Activated CD8-positive, alpha-beta T cell treated with anti-CD3 and anti-CD28 coated beads, Interleukin-2, amount 10 ng/mL, durations not matched to agents 7 days and 5 days (primary cell): Measurements from ENCODE around the gene PAXIP1. TPM values are rescaled to one million over a fixed set of nuclear protein-coding genes. Genes with fewer than 3 reads are reported as not detected.
A peak's percentile ranks its signal among the peaks of the same experiment; 100 is the strongest.

Experiments used
- ATAC-seq: fragments of 150-1000 bp; cut with Tn5 transposase; one replicate; pipeline ENCODE4 v1.10.0; 2021; ENCODE audit warnings: moderate library complexity
- CTCF ChIA-PET: fragments of 350-600 bp; sonication (Branson Sonifier 250); formaldehyde crosslinking; loops from one replicate; lab custom pipeline; 2021; ENCODE audit warnings: antibody characterized with exemption; lab: Charles Lee
- POLR2A ChIA-PET: fragments of 350-600 bp; sonication (Branson Sonifier 250); formaldehyde crosslinking; loops from one replicate; lab custom pipeline; 2021; ENCODE audit warnings: antibody characterized with exemption; lab: Charles Lee
- DNase-seq: peaks from one replicate; pipeline ENCODE4 v3.0.0-alpha.2; 2020
- H3K27ac Mint-ChIP-seq: one replicate; pipeline ENCODE4 v1.8.0; 2021; ENCODE audit warnings: mild to moderate bottlenecking, mixed read lengths
- H3K27me3 Mint-ChIP-seq: one replicate; pipeline ENCODE4 v1.8.0; 2021; ENCODE audit warnings: low read depth, mixed read lengths
- H3K36me3 Mint-ChIP-seq: one replicate; pipeline ENCODE4 v1.8.0; 2021; ENCODE audit warnings: low read depth, mixed read lengths
- H3K4me1 Mint-ChIP-seq: one replicate; pipeline ENCODE4 v1.8.0; 2021; ENCODE audit warnings: low read depth, mixed read lengths
- H3K4me3 Mint-ChIP-seq: one replicate; pipeline ENCODE4 v1.8.0; 2021; ENCODE audit warnings: mild to moderate bottlenecking, mixed read lengths
- H3K9me3 Mint-ChIP-seq: one replicate; pipeline ENCODE4 v1.8.0; 2022; ENCODE audit warnings: mixed read lengths; ENCODE audit not compliant: insufficient read depth
- total RNA-seq, 2 experiments: library from RNA; stranded (reverse); gene quantifications; one replicate each; pipeline ENCODE4 v1.2.3, GENCODE V29; 2021

PAXIP1 gene
- total RNA-seq, 2 experiments from 2014 or later: 33.2 to 34.5 TPM

DNA sequence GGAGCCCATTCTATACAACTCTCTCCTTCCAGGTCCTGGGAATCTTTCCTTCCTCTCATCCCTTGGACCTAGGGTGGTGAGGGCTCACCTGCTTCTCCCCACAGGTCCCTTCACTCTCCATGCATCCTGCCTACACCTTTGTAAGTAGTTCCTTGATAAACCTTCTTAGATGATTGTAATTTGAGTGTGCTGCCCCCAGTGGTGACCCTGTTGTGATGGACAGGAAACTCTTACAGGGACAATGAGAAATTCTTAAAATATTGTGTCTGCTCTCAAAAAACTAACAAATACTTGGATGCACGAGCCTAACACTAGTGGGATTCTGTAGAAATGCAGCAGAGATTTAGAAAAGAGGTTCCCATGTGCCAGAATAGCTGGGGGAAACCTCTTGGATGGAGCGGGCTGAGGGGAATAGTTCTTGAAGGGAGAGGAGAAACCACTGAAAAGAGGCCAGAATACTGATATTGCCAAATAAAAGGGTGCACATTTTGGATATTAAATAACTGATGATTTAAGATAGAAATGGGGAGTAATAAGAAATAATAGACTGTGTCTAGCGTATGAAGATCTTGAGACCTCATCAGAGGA is 6.7 kb upstream of the PAXIP1 start:
- peaks cover 3% of the 10 kb centered on the region for H3K4me1 Mint-ChIP-seq
- peak; percentile 58 for ATAC-seq
- H3K4me3 Mint-ChIP-seq: no peak overlapping the region
- H3K27ac Mint-ChIP-seq: no peak overlapping the region
- H3K9me3 Mint-ChIP-seq: no peaks in the 10 kb centered on the region
- CTCF ChIA-PET: interaction anchor here (0.7 to 4.2 kb wide), 8 partner anchors 10 to 335 kb away, joined by 3 to 25 read pairs (median 4); no protein-coding TSS in a partner anchor
- H3K36me3 Mint-ChIP-seq: peaks cover 11% of the 10 kb centered on the region
- POLR2A ChIA-PET: no interaction called here
- peak; percentile 53 for DNase-seq
- H3K27me3 Mint-ChIP-seq: peaks cover 2% of the 10 kb centered on the region

GRCh38 chr7:155007947-155008346 is 5.0 kb upstream of the PAXIP1 start:
- DNase-seq (peak; percentile 39), ATAC-seq (no peak)
- Mint-ChIP-seq H3K4me3 (no peak overlapping the region), H3K27me3 (peaks cover 2% of the 10 kb centered on the region), H3K36me3 (peaks cover 18% of the 10 kb centered on the region), H3K4me1 (peaks cover 11% of the 10 kb centered on the region), H3K27ac (no peak overlapping the region), H3K9me3 (no peaks in the 10 kb centered on the region)
- CTCF ChIA-PET: interaction anchor here (1.6 to 4.2 kb wide), 2 partner anchors 13 to 80 kb away, joined by 13 to 25 read pairs; no protein-coding TSS in a partner anchor
- POLR2A ChIA-PET: interaction anchor here (1.2 kb wide), 1 partner anchor 289 kb away, joined by 4 read pairs; the partner anchor contains the start of gene INSIG1

GRCh38 chr7:155003376-155004214 is 671 bp upstream of the PAXIP1 start:
- no peaks in the 10 kb centered on the region for H3K27me3 Mint-ChIP-seq
- peak overlapping the region; percentile 91 for H3K27ac Mint-ChIP-seq
- DNase-seq (peak; percentile 85), ATAC-seq (peak; percentile 78)
- peaks cover 11% of the 10 kb centered on the region for H3K4me1 Mint-ChIP-seq
- peaks cover 22% of the 10 kb centered on the region for H3K36me3 Mint-ChIP-seq
- no peaks in the 10 kb centered on the region for H3K9me3 Mint-ChIP-seq
- peak overlapping the region; percentile 88 for H3K4me3 Mint-ChIP-seq
- ChIA-PET CTCF (interaction anchor here (0.7 to 1.6 kb wide), 6 partner anchors 9 to 376 kb away, joined by 3 to 7 read pairs (median 3); no protein-coding TSS in a partner anchor), POLR2A (interaction anchor here (0.7 to 2.7 kb wide), 4 partner anchors 37 to 295 kb away, joined by 3 to 22 read pairs (median 8); partner anchors contain the start of gene INSIG1)

- no peaks in the 10 kb centered on the region for H3K27me3 Mint-ChIP-seq
- DNase-seq (peak; percentile 40), ATAC-seq (peak; percentile 42)
- no peaks in the 10 kb centered on the region for H3K9me3 Mint-ChIP-seq
- ChIA-PET POLR2A (interaction anchor here (0.5 to 2.7 kb wide), 4 partner anchors 10 to 342 kb away, joined by 3 to 22 read pairs (median 8); partner anchors contain the start of gene INSIG1), CTCF (interaction anchor here (1.1 to 1.6 kb wide), 7 partner anchors 8 to 377 kb away, joined by 3 to 10 read pairs (median 3); partner anchors contain the start of gene INSIG1)
- H3K27ac Mint-ChIP-seq: no peak overlapping the region
- H3K36me3 Mint-ChIP-seq: peaks cover 26% of the 10 kb centered on the region
- H3K4me1 Mint-ChIP-seq: peaks cover 11% of the 10 kb centered on the region
- H3K4me3 Mint-ChIP-seq: peak overlapping the region; percentile 11
Measured at GRCh38 chr7:155002411-155003091, 373 bp downstream of the PAXIP1 start.

DNA sequence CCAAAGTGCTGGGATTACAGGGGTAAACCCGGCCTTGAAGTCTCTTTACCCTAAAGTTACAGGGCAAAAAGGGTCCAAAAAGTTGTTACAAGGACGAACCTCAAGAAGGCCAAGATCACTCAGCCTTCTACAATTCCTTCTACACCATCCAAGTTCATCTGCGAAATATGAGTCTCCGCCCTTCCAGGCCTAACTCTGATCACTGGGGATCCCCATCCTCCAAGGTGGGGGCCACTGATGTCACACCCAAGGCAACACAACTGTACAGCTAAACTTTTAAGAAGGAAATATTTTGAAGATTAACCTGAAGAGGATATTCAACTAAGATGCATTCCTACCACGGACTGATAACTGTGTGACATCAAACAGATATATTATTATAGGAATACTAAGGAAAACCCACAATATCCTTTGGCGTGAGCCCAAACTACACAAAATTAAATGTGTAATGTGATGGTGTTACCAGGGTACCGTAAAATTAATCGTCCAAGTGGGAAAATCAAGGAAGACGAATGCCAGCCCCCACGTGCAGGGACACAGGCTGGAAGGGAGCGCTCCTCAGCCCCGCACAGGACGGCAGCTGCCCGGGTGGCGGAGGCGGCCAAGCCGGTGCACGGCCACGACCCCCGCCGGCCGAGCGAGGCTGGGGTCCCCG is 1.0 kb downstream of the PAXIP1 start:
- Mint-ChIP-seq H3K27ac (no peak overlapping the region), H3K36me3 (peaks cover 30% of the 10 kb centered on the region), H3K27me3 (no peaks in the 10 kb centered on the region), H3K9me3 (no peaks in the 10 kb centered on the region), H3K4me3 (no peak overlapping the region), H3K4me1 (peaks cover 11% of the 10 kb centered on the region)
- DNase-seq: no peak
- no peak for ATAC-seq
- ChIA-PET CTCF (interaction anchor here (1.1 to 3.7 kb wide), 4 partner anchors 9 to 295 kb away, joined by 3 to 20 read pairs (median 6); partner anchors contain the start of gene INSIG1), POLR2A (interaction anchor here (0.6 to 2.7 kb wide), 3 partner anchors 10 to 1823 kb away, joined by 3 to 22 read pairs (median 3); partner anchors contain the start of gene INSIG1)

DNA sequence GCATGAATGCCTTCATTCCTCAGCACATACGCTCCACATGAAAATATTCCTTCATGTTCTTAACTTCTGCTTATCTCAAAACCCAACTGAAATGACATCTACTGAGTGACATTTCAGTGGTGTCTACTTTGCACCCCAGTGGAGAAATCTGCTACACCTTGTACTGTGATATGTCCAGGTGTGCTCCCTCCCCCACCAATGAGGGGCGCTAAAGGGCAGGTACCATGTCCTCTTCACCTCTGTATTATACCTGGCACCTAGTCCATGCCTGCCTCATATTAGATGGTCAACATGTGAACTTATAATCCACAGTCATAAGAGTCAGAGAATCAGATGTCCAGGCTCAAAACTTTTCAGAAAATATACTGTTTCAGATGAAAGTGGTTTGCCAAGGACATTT is 2.1 kb downstream of the PAXIP1 start:
- peak; percentile 30 for DNase-seq
- no peak overlapping the region for H3K27ac Mint-ChIP-seq
- no peak overlapping the region for H3K4me3 Mint-ChIP-seq
- peaks cover 35% of the 10 kb centered on the region for H3K36me3 Mint-ChIP-seq
- CTCF ChIA-PET: interaction anchor here (1.5 to 3.7 kb wide), 4 partner anchors 10 to 73 kb away, joined by 4 to 20 read pairs (median 8); no protein-coding TSS in a partner anchor
- H3K9me3 Mint-ChIP-seq: no peaks in the 10 kb centered on the region
- H3K4me1 Mint-ChIP-seq: peaks cover 11% of the 10 kb centered on the region
- H3K27me3 Mint-ChIP-seq: no peaks in the 10 kb centered on the region
- no peak for ATAC-seq
- POLR2A ChIA-PET: no interaction called here

GRCh38 chr7:154998481-154998880 is 4.4 kb downstream of the PAXIP1 start:
- Mint-ChIP-seq H3K9me3 (no peaks in the 10 kb centered on the region), H3K4me3 (no peak overlapping the region), H3K36me3 (peaks cover 34% of the 10 kb centered on the region), H3K27me3 (no peaks in the 10 kb centered on the region), H3K4me1 (peaks cover 8% of the 10 kb centered on the region), H3K27ac (no peak overlapping the region)
- CTCF ChIA-PET: interaction anchor here (1.2 to 3.7 kb wide), 3 partner anchors 9 to 71 kb away, joined by 3 to 20 read pairs (median 7); no protein-coding TSS in a partner anchor
- POLR2A ChIA-PET: no interaction called here
- DNase-seq: no peak
- no peak for ATAC-seq

- ATAC-seq (no peak), DNase-seq (no peak)
- no peak overlapping the region for H3K27ac Mint-ChIP-seq
- H3K4me3 Mint-ChIP-seq: no peak overlapping the region
- peaks cover 40% of the 10 kb centered on the region for H3K36me3 Mint-ChIP-seq
- H3K4me1 Mint-ChIP-seq: peaks cover 8% of the 10 kb centered on the region
- H3K27me3 Mint-ChIP-seq: no peaks in the 10 kb centered on the region
- H3K9me3 Mint-ChIP-seq: no peaks in the 10 kb centered on the region
- ChIA-PET CTCF (interaction anchor here (1.2 to 3.7 kb wide), 3 partner anchors 8 to 70 kb away, joined by 3 to 20 read pairs (median 7); no protein-coding TSS in a partner anchor), POLR2A (interaction anchor here (0.7 kb wide), 1 partner anchor 25 kb away, joined by 4 read pairs; no protein-coding TSS in a partner anchor)
Measured at GRCh38 chr7:154997840-154998370, 5.0 kb downstream of the PAXIP1 start.

GRCh38 chr7:154996756-154997155 is 6.2 kb downstream of the PAXIP1 start:
- H3K27ac Mint-ChIP-seq: no peak overlapping the region
- no peaks in the 10 kb centered on the region for H3K27me3 Mint-ChIP-seq
- CTCF ChIA-PET: interaction anchor here (2.5 kb wide), 1 partner anchor 69 kb away, joined by 7 read pairs; no protein-coding TSS in a partner anchor
- H3K36me3 Mint-ChIP-seq: peaks cover 45% of the 10 kb centered on the region
- no peak for DNase-seq
- H3K4me3 Mint-ChIP-seq: no peak overlapping the region
- H3K4me1 Mint-ChIP-seq: peaks cover 8% of the 10 kb centered on the region
- no peak for ATAC-seq
- H3K9me3 Mint-ChIP-seq: no peaks in the 10 kb centered on the region
- POLR2A ChIA-PET: no interaction called here

DNA sequence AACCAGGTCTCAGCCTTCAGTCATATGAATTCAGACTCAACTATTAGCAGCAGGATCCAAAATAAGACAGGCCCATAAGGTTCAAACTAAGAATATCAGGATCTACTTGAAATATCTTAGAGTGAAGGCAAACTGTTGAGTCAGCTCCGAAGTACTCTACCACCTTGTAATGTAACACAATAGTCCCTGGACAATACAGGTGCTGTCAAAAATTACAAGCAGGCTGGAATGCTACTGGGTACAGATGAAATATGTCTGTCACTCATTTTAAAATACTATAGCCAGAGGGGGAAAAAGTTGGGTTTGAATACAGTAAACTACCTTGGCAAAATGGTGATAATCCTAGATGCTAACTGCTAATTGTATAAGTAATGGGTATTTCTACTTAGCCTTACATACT is 6.8 kb downstream of the PAXIP1 start:
- Mint-ChIP-seq H3K4me1 (peaks cover 8% of the 10 kb centered on the region), H3K4me3 (no peak overlapping the region), H3K36me3 (peaks cover 48% of the 10 kb centered on the region), H3K9me3 (no peaks in the 10 kb centered on the region), H3K27ac (no peak overlapping the region), H3K27me3 (no peaks in the 10 kb centered on the region)
- ATAC-seq (no peak), DNase-seq (no peak)
- CTCF ChIA-PET: no interaction called here
- POLR2A ChIA-PET: no interaction called here
